ENCODE data around the gene LAMB3. TPM values are rescaled to one million over a fixed set of nuclear protein-coding genes. Genes with fewer than 3 reads are reported as not detected.

The LAMB3 gene
- total and polyA plus RNA-seq, 12 donors: 8.2 to 117 (median 34.7) TPM

- peak overlapping the region in 4 of 5 donors; percentile 62 to 90 (median 85) for H3K27ac ChIP-seq
- H3K36me3 ChIP-seq (replicated peaks in 1 of 2): no peaks in the 10 kb centered on the region
- intact Hi-C loops (cut with DNase I): no loop called here
- H3K4me3 ChIP-seq: no peak overlapping the region
- 19 to 37% (median 22%) methylated on average over 3 to 5 of the region's 5 CpGs for WGBS, 4 donors
- no peaks in the 10 kb centered on the region for H3K27me3 ChIP-seq
- peak; percentile 88 to 95 (median 94) for DNase-seq
- TF ChIP-seq POLR2A (IDR thresholded peaks at IDR 0.05) (no peak), CTCF (IDR thresholded peaks at IDR 0.05) (no peak)
- peaks cover 50 to 53% of the 10 kb centered on the region in 2 donors for H3K4me1 ChIP-seq (replicated peaks in 1 of 2)
- H3K9me3 ChIP-seq (replicated peaks in 1 of 3): no peaks in the 10 kb centered on the region
These were observed 1.1 kb downstream of the LAMB3 start for GRCh38 chr1:209651138-209651587.

DNA sequence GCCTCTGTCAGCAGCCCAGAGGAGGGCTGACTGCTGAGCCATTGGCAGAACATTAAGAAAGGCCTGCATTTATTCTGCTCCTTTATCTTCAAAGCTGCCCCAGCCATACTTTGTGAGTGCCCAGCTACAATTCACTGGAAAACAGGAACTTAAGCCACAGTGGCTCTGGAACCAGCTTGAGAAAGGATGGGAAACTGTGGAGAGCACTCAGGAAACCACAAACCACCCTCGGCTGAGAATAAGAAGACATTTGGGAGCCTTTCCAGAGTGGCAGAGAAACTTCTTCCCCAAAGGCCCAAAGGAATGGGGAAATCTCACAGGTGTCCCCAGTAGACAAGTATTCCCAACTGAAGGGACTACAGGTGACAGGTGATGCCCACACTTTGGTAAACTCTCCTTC is 1.8 kb downstream of the LAMB3 start:
- intact Hi-C loops (cut with DNase I): no loop called here
- peak in 1 of 7 donors; percentile 30 for DNase-seq
- no peaks in the 10 kb centered on the region for H3K36me3 ChIP-seq (replicated peaks in 1 of 2)
- peak overlapping the region in 3 of 5 donors; percentile 80 to 90 (median 90) for H3K27ac ChIP-seq
- WGBS, 4 donors: 75 to 78% (median 77%) methylated on average over 1 of the region's 1 CpG
- H3K4me3 ChIP-seq: no peak overlapping the region
- H3K27me3 ChIP-seq: no peaks in the 10 kb centered on the region
- H3K9me3 ChIP-seq (replicated peaks in 1 of 3): no peaks in the 10 kb centered on the region
- TF ChIP-seq POLR2A (IDR thresholded peaks at IDR 0.05): no peak
- TF ChIP-seq CTCF (IDR thresholded peaks at IDR 0.05): no peak
- peaks cover 53 to 55% of the 10 kb centered on the region in 2 donors for H3K4me1 ChIP-seq (replicated peaks in 1 of 2)

DNA sequence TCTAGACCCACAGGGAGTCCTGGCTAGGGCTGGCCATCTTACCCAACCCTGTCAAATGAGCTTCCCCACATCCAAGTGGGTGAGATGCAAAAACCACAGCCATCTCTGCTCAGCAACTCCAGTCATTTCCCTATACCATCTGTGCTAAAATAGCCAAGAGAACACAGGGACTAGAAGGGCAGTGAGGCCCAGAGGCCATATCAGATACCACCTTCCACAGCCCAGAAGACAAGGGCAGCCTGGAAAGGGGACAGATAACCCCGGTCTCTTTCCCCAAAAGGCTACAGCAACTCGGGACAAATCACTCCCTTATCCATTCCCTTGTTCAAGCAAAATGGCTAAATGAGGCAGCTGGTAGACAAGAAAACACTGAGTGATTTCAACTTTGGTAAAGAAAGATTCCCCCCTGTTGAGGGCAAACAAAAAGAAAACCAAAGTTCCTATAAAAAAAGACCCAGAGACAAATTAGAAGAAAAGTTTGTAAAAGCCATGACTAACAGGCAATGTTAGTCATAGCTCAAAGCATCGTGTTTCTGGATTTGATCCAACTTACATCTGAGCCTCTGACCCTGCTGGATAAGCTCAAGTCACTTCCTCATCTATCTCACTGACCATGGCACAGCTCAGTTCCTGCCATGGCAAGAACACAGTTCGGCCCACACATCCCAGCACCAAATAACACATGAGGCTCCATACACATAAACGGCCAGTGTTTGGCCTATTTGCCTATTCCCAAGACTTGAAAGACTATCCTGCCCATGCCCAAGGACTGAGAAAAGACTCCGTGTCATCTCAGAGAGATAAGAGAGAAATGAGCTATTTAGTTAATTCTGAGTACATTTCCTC is 3.1 kb downstream of the LAMB3 start:
- no peaks in the 10 kb centered on the region for H3K36me3 ChIP-seq (replicated peaks in 1 of 2)
- H3K4me1 ChIP-seq (replicated peaks in 1 of 2): peaks cover 55 to 63% of the 10 kb centered on the region in 2 donors
- H3K4me3 ChIP-seq: peak overlapping the region in 1 of 4 donors; percentile 4
- DNase-seq: peak; percentile 48 to 82 (median 72)
- intact Hi-C loops (cut with DNase I): no loop called here
- WGBS, 4 donors: 22 to 33% (median 26%) methylated on average over 5 to 6 of the region's 6 CpGs
- no peaks in the 10 kb centered on the region for H3K9me3 ChIP-seq (replicated peaks in 1 of 3)
- peak overlapping the region; percentile 80 to 90 (median 85) for H3K27ac ChIP-seq
- TF ChIP-seq CTCF (IDR thresholded peaks at IDR 0.05) (no peak), POLR2A (IDR thresholded peaks at IDR 0.05) (peak in 1 of 2 donors; percentile 44)
- H3K27me3 ChIP-seq: no peaks in the 10 kb centered on the region

GRCh38 chr1:209648346-209648745 is 3.9 kb downstream of the LAMB3 start:
- TF ChIP-seq CTCF (IDR thresholded peaks at IDR 0.05) (no peak), POLR2A (IDR thresholded peaks at IDR 0.05) (no peak)
- Histone ChIP-seq H3K4me1 (replicated peaks in 1 of 2) (peaks cover 63 to 71% of the 10 kb centered on the region in 2 donors), H3K27me3 (no peaks in the 10 kb centered on the region), H3K27ac (peak overlapping the region; percentile 20 to 90 (median 85)), H3K36me3 (replicated peaks in 1 of 2) (no peaks in the 10 kb centered on the region), H3K9me3 (replicated peaks in 1 of 3) (no peaks in the 10 kb centered on the region), H3K4me3 (no peak overlapping the region)
- intact Hi-C loops (cut with DNase I): no loop called here
- no peak for DNase-seq

All from adrenal gland (tissue), 12 donors.